Erythroblast (primary cell): Measurements from ENCODE around the gene TOX2.

ENCODE experiments used
- DNase-seq, 2 experiments: peaks; one replicate each; lab custom pipeline; 2025; lab: John Stamatoyannopoulos, UW
- GATA1 ChIP-seq: IDR thresholded peaks from 2 replicates; pipeline ENCODE4 v1.6.1; 2011; ENCODE audit warnings: low read depth, mild to moderate bottlenecking, control low read depth, low read length, moderate library complexity
- POLR2A ChIP-seq: IDR thresholded peaks from 2 replicates; pipeline ENCODE4 v1.6.1; 2011; ENCODE audit warnings: mild to moderate bottlenecking, low read length

TOX2 gene

GRCh38 chr20:43939762-43940121 lies 25.1 kb downstream of the TOX2 start:
- no peak for DNase-seq
- TF ChIP-seq GATA1 (no peak), POLR2A (no peak)

- no peak for DNase-seq
- TF ChIP-seq GATA1 = no peak
- no peak for TF ChIP-seq POLR2A
These were observed 26.0 kb downstream of the TOX2 start for GRCh38 chr20:43940518-43941225.

- TF ChIP-seq POLR2A (no peak), GATA1 (no peak)
- DNase-seq = no peak
These were observed 27.0 kb downstream of the TOX2 start for GRCh38 chr20:43941476-43942200.

GRCh38 chr20:43942201-43942590 lies 27.5 kb downstream of the TOX2 start:
- TF ChIP-seq POLR2A = no peak
- no peak for TF ChIP-seq GATA1
- DNase-seq = no peak

GRCh38 chr20:43942667-43943285 lies 28.1 kb downstream of the TOX2 start:
- TF ChIP-seq POLR2A (no peak), GATA1 (no peak)
- no peak for DNase-seq

- DNase-seq = no peak
- TF ChIP-seq GATA1 = no peak
- TF ChIP-seq POLR2A = no peak
These were observed 29.1 kb downstream of the TOX2 start for GRCh38 chr20:43943725-43944124.

- no peak for DNase-seq
- TF ChIP-seq GATA1 (no peak), POLR2A (no peak)
These were observed 30.1 kb downstream of the TOX2 start for GRCh38 chr20:43944653-43945235.

GRCh38 chr20:43945391-43946205 lies 30.9 kb downstream of the TOX2 start:
- TF ChIP-seq POLR2A (no peak), GATA1 (no peak)
- no peak for DNase-seq

- no peak for TF ChIP-seq POLR2A
- no peak for TF ChIP-seq GATA1
These were observed 31.5 kb downstream of the TOX2 start for GRCh38 chr20:43946206-43946491.

GRCh38 chr20:43946659-43947315 lies 32.1 kb downstream of the TOX2 start:
- no peak for TF ChIP-seq GATA1
- no peak for TF ChIP-seq POLR2A
- no peak for DNase-seq

More at GRCh38 chr20:43946206-43946491, 31.5 kb downstream of the TOX2 start:
- DNase-seq = no peak

GRCh38 chr20:43947316-43947710 lies 32.7 kb downstream of the TOX2 start:
- TF ChIP-seq POLR2A (no peak), GATA1 (no peak)
- DNase-seq = no peak

- TF ChIP-seq GATA1 (no peak), POLR2A (no peak)
- DNase-seq = no peak
These were observed 33.8 kb downstream of the TOX2 start for GRCh38 chr20:43948455-43948854.

GRCh38 chr20:43949248-43949647 lies 34.6 kb downstream of the TOX2 start:
- no peak for DNase-seq
- TF ChIP-seq GATA1 (no peak), POLR2A (no peak)
